MM.1S (cell line): ENCODE measurements around the gene SH3BP4.

Experiments used
- CTCF ChIP-seq: fragments of 300-600 bp; sonication (generic); IDR thresholded peaks from 2 replicates; pipeline ENCODE4 v1.5.1; 2016; ENCODE audit warnings: antibody characterized with exemption, low read length, mixed read lengths
- EZH2 ChIP-seq: fragments of 300-600 bp; sonication (generic); optimal IDR thresholded peaks from 2 replicates; pipeline ENCODE3; 2017; ENCODE audit warnings: low read depth, mild to moderate bottlenecking, antibody characterized with exemption, low read length, mixed read lengths

- TF ChIP-seq CTCF (no peak), EZH2 (no peak)
These were observed 24.8 kb downstream of the SH3BP4 start for GRCh38 chr2:234976479-234977227.
